ENCODE data around the gene GALNT9.
"Not testable (repeated sequence)": the region's sequence is repeated elsewhere in the genome, so short reads cannot be mapped to it uniquely, and the experiment has no call there.

The GALNT9 gene

GRCh38 chr12:132312516-132312915, 16.9 kb downstream of the GALNT9 start:
- no peak for DNase-seq (ENCODE audit: low spot score)

- no peak for DNase-seq (ENCODE audit: low spot score)
Observed at GRCh38 chr12:132311201-132311915, 18.0 kb downstream of the GALNT9 start.

GRCh38 chr12:132310181-132311040, 19.0 kb downstream of the GALNT9 start:
- DNase-seq (ENCODE audit: low spot score): no peak

GRCh38 chr12:132309596-132310086, 19.7 kb downstream of the GALNT9 start:
- DNase-seq (ENCODE audit: low spot score): no peak

GRCh38 chr12:132308853-132309595, 20.4 kb downstream of the GALNT9 start:
- DNase-seq (ENCODE audit: low spot score): no peak

- no peak for DNase-seq (ENCODE audit: low spot score)
Observed at GRCh38 chr12:132307976-132308852, 21.2 kb downstream of the GALNT9 start.

GRCh38 chr12:132306885-132307191, 22.6 kb downstream of the GALNT9 start:
- DNase-seq (ENCODE audit: low spot score): no peak

- no peak for DNase-seq (ENCODE audit: low spot score)
Observed at GRCh38 chr12:132305991-132306884, 23.2 kb downstream of the GALNT9 start.

- DNase-seq (ENCODE audit: low spot score): no peak
Observed at GRCh38 chr12:132305560-132305966, 23.8 kb downstream of the GALNT9 start.

- DNase-seq (ENCODE audit: low spot score): not testable (repeated sequence)
Observed at GRCh38 chr12:132304866-132305265, 24.5 kb downstream of the GALNT9 start.

- not testable (repeated sequence) for DNase-seq (ENCODE audit: low spot score)
Observed at GRCh38 chr12:132303853-132304373, 25.5 kb downstream of the GALNT9 start.

GRCh38 chr12:132302466-132303358, 26.7 kb downstream of the GALNT9 start:
- DNase-seq (ENCODE audit: low spot score): no peak

- no peak for DNase-seq (ENCODE audit: low spot score)
Observed at GRCh38 chr12:132300789-132301722, 28.3 kb downstream of the GALNT9 start.

GRCh38 chr12:132296063-132296462, 33.3 kb downstream of the GALNT9 start:
- no peak for DNase-seq (ENCODE audit: low spot score)

- not testable (repeated sequence) for DNase-seq (ENCODE audit: low spot score)
Observed at GRCh38 chr12:132295561-132295960, 33.8 kb downstream of the GALNT9 start.

GRCh38 chr12:132295101-132295526, 34.3 kb downstream of the GALNT9 start:
- no peak for DNase-seq (ENCODE audit: low spot score)

- DNase-seq (ENCODE audit: low spot score): no peak
Observed at GRCh38 chr12:132294121-132295034, 35.0 kb downstream of the GALNT9 start.
